Fibroblast of mammary gland (primary cell): ENCODE measurements around the gene GPER1.

Experiments
- DNase-seq: peaks from one replicate; pipeline ENCODE4 v3.0.0-alpha.2; 2010; ENCODE audit warnings: low read depth
- H3K4me3 ChIP-seq: 2 replicates; pipeline ENCODE4 v1.5.1; 2011; ENCODE audit warnings: low read depth, mild to moderate bottlenecking, low read length, moderate library complexity; ENCODE audit not compliant: control insufficient read depth
- CTCF ChIP-seq: conservative IDR thresholded peaks from 2 replicates; pipeline ENCODE4 v1.5.1; 2011; ENCODE audit warnings: low read depth, low read length, inconsistent platforms; ENCODE audit not compliant: control insufficient read depth, insufficient read depth

Gene GPER1

GRCh38 chr7:1058821-1059199 lies 29.1 kb upstream of the GPER1 start:
- H3K4me3 ChIP-seq: no peak overlapping the region
- DNase-seq: no peak
- no peak for TF ChIP-seq CTCF

- no peak overlapping the region for H3K4me3 ChIP-seq
- no peak for TF ChIP-seq CTCF
- peak; percentile 11 for DNase-seq
Measured at GRCh38 chr7:1059200-1060091, 28.5 kb upstream of the GPER1 start.

GRCh38 chr7:1060315-1061072 lies 27.4 kb upstream of the GPER1 start:
- DNase-seq: no peak
- no peak for TF ChIP-seq CTCF
- H3K4me3 ChIP-seq: no peak overlapping the region

GRCh38 chr7:1061180-1061579 lies 26.7 kb upstream of the GPER1 start:
- no peak overlapping the region for H3K4me3 ChIP-seq
- TF ChIP-seq CTCF: no peak
- no peak for DNase-seq

GRCh38 chr7:1062296-1063294 lies 25.3 kb upstream of the GPER1 start:
- H3K4me3 ChIP-seq: no peak overlapping the region
- DNase-seq: no peak
- TF ChIP-seq CTCF: no peak

GRCh38 chr7:1063361-1063760 lies 24.6 kb upstream of the GPER1 start:
- H3K4me3 ChIP-seq: no peak overlapping the region
- no peak for DNase-seq
- TF ChIP-seq CTCF: no peak
